ENCODE results near the gene AUTS2. TPM values are rescaled to one million over a fixed set of nuclear protein-coding genes. Genes with fewer than 3 reads are reported as not detected.

Gene AUTS2
- total and polyA plus RNA-seq, 11 donors, result 3.4 to 14.0 (median 7.3) TPM

GRCh38 chr7:70154521-70155180 is 556.4 kb downstream of the AUTS2 start:
- Histone ChIP-seq H3K4me1 (no peaks in the 10 kb centered on the region), H3K27ac (no peak overlapping the region), H3K9me3 (peaks cover 0 to 18% (median 8%) of the 10 kb centered on the region in 12 donors), H3K36me3 (no peaks in the 10 kb centered on the region), H3K27me3 (no peaks in the 10 kb centered on the region), H3K4me3 (no peak overlapping the region)
- TF ChIP-seq POLR2A (IDR thresholded peaks at IDR 0.05), result no peak
- DNase-seq, result no peak
- WGBS, 4 donors, result 76 to 92% (median 89%) methylated on average over 3 of the region's 3 CpGs
- no peak for ATAC-seq
- intact Hi-C loops (cut with DNase I), result loop anchor here in 2 of 10 donors (5.0 to 10.0 kb wide), 2 partner anchors 110 to 112 kb away; no protein-coding TSS in a partner anchor

- no peak for ATAC-seq
- H3K27ac ChIP-seq, result no peak overlapping the region
Measured at GRCh38 chr7:70156057-70156456, 557.8 kb downstream of the AUTS2 start.

GRCh38 chr7:70159121-70159520 is 560.8 kb downstream of the AUTS2 start:
- no peaks in the 10 kb centered on the region for H3K9me3 ChIP-seq
- no peaks in the 10 kb centered on the region for H3K4me1 ChIP-seq
- H3K27me3 ChIP-seq, result no peaks in the 10 kb centered on the region
- TF ChIP-seq CTCF (IDR thresholded peaks at IDR 0.05) (no peak), POLR2A (IDR thresholded peaks at IDR 0.05) (no peak)
- H3K4me3 ChIP-seq, result no peak overlapping the region
- DNase-seq (no peak), ATAC-seq (no peak)
- H3K27ac ChIP-seq, result no peak overlapping the region
- 87 to 91% (median 89%) methylated on average over 3 of the region's 3 CpGs for WGBS, 4 donors
- intact Hi-C loops (cut with DNase I), result loop anchor here in 2 of 10 donors (5.0 to 10.0 kb wide), 2 partner anchors 114 to 117 kb away; no protein-coding TSS in a partner anchor
- no peaks in the 10 kb centered on the region for H3K36me3 ChIP-seq

More at GRCh38 chr7:70156057-70156456, 557.8 kb downstream of the AUTS2 start:
- intact Hi-C loops (cut with DNase I), result loop anchor here in 2 of 10 donors (5.0 to 10.0 kb wide), 2 partner anchors 111 to 114 kb away; no protein-coding TSS in a partner anchor
- Histone ChIP-seq H3K4me3 (no peak overlapping the region), H3K36me3 (no peaks in the 10 kb centered on the region), H3K27me3 (no peaks in the 10 kb centered on the region), H3K9me3 (peaks cover 0 to 18% (median 8%) of the 10 kb centered on the region in 12 donors), H3K4me1 (no peaks in the 10 kb centered on the region)
- 98 to 99% (median 98%) methylated on average over 2 of the region's 2 CpGs for WGBS, 4 donors
- no peak for DNase-seq
- TF ChIP-seq CTCF (IDR thresholded peaks at IDR 0.05) (no peak), POLR2A (IDR thresholded peaks at IDR 0.05) (no peak)

GRCh38 chr7:70165477-70166170 is 567.3 kb downstream of the AUTS2 start:
- DNase-seq (no peak), ATAC-seq (no peak)
- no peaks in the 10 kb centered on the region for H3K4me1 ChIP-seq
- intact Hi-C loops (cut with DNase I), result loop anchor here in 6 of 10 donors (10.0 kb wide), 3 partner anchors 121 to 529 kb away; no protein-coding TSS in a partner anchor
- H3K9me3 ChIP-seq, result peaks cover 0 to 12% (median 0%) of the 10 kb centered on the region in 12 donors
- no peaks in the 10 kb centered on the region for H3K27me3 ChIP-seq
- H3K36me3 ChIP-seq, result no peaks in the 10 kb centered on the region
- H3K4me3 ChIP-seq, result no peak overlapping the region
- WGBS, 4 donors, result 84 to 87% (median 85%) methylated on average over 7 of the region's 7 CpGs
- no peak for TF ChIP-seq POLR2A (IDR thresholded peaks at IDR 0.05)
- H3K27ac ChIP-seq, result no peak overlapping the region

GRCh38 chr7:70171369-70171920 is 573.2 kb downstream of the AUTS2 start:
- H3K4me1 ChIP-seq, result no peaks in the 10 kb centered on the region
- WGBS, 4 donors, result 89 to 98% (median 94%) methylated on average over 4 of the region's 4 CpGs
- no peaks in the 10 kb centered on the region for H3K36me3 ChIP-seq
- intact Hi-C loops (cut with DNase I), result no loop called here
- DNase-seq (no peak), ATAC-seq (no peak)
- H3K9me3 ChIP-seq, result peaks cover 0 to 18% (median under 1%) of the 10 kb centered on the region in 12 donors
- H3K4me3 ChIP-seq, result no peak overlapping the region
- peaks cover 0 to 2% (median 0%) of the 10 kb centered on the region in 9 donors for H3K27me3 ChIP-seq
- TF ChIP-seq CTCF (IDR thresholded peaks at IDR 0.05) (no peak), POLR2A (IDR thresholded peaks at IDR 0.05) (no peak)
- no peak overlapping the region for H3K27ac ChIP-seq
